Activated naive CD8-positive, alpha-beta T cell treated with anti-CD3 and anti-CD28 coated beads, Interleukin-2, amount 10 ng/mL, durations not matched to agents 7 days and 5 days (primary cell): ENCODE results near the gene CTNNA3. TPM values are rescaled to one million over a fixed set of nuclear protein-coding genes. Genes with fewer than 3 reads are reported as not detected.

Experiments
- ATAC-seq: fragments of 150-1000 bp; cut with Tn5 transposase; one replicate; pipeline ENCODE4 v1.10.0; 2021; ENCODE audit warnings: low read depth, moderate library complexity
- POLR2A ChIA-PET: fragments of 350-600 bp; sonication (Branson Sonifier 250); formaldehyde crosslinking; loops from one replicate; lab custom pipeline; 2021; ENCODE audit warnings: antibody characterized with exemption; lab: Charles Lee
- DNase-seq: peaks from one replicate; pipeline ENCODE4 v3.0.0; 2021
- H3K27ac Mint-ChIP-seq: one replicate; pipeline ENCODE4 v1.8.0; 2022; ENCODE audit warnings: mild to moderate bottlenecking, mixed read lengths
- H3K27me3 Mint-ChIP-seq: one replicate; pipeline ENCODE4 v1.8.0; 2022; ENCODE audit warnings: mild to moderate bottlenecking, moderate library complexity, mixed read lengths
- H3K36me3 Mint-ChIP-seq: one replicate; pipeline ENCODE4 v1.8.0; 2021; ENCODE audit warnings: mild to moderate bottlenecking, mixed read lengths
- H3K4me1 Mint-ChIP-seq: one replicate; pipeline ENCODE4 v1.8.0; 2021; ENCODE audit warnings: mixed read lengths
- H3K4me3 Mint-ChIP-seq: one replicate; pipeline ENCODE4 v1.8.0; 2022; ENCODE audit warnings: mild to moderate bottlenecking, moderate library complexity, mixed read lengths
- H3K9me3 Mint-ChIP-seq: one replicate; pipeline ENCODE4 v1.8.0; 2021; ENCODE audit warnings: mixed read lengths
- total RNA-seq, 2 experiments: library from RNA; stranded (reverse); gene quantifications; one replicate each; pipeline ENCODE4 v1.2.3, GENCODE V29; 2021

Gene CTNNA3
- total RNA-seq, 2 experiments from 2014 or later, result 2.4 to 3.6 TPM

- H3K4me1 Mint-ChIP-seq, result no peaks in the 10 kb centered on the region
- H3K9me3 Mint-ChIP-seq, result peaks cover 1% of the 10 kb centered on the region
- no peak for DNase-seq
- no peaks in the 10 kb centered on the region for H3K27me3 Mint-ChIP-seq
- H3K27ac Mint-ChIP-seq, result no peak overlapping the region
- H3K36me3 Mint-ChIP-seq, result no peaks in the 10 kb centered on the region
- no peak for ATAC-seq
- POLR2A ChIA-PET, result no interaction called here
- H3K4me3 Mint-ChIP-seq, result no peak overlapping the region
Observed at GRCh38 chr10:66888237-66888636, 807.8 kb downstream of the CTNNA3 start.

GRCh38 chr10:66886848-66887247 is 809.1 kb downstream of the CTNNA3 start:
- Mint-ChIP-seq H3K4me1 (no peaks in the 10 kb centered on the region), H3K36me3 (no peaks in the 10 kb centered on the region), H3K9me3 (peaks cover 1% of the 10 kb centered on the region), H3K27me3 (no peaks in the 10 kb centered on the region), H3K4me3 (no peak overlapping the region), H3K27ac (no peak overlapping the region)
- POLR2A ChIA-PET, result no interaction called here
- ATAC-seq (no peak), DNase-seq (no peak)

DNA sequence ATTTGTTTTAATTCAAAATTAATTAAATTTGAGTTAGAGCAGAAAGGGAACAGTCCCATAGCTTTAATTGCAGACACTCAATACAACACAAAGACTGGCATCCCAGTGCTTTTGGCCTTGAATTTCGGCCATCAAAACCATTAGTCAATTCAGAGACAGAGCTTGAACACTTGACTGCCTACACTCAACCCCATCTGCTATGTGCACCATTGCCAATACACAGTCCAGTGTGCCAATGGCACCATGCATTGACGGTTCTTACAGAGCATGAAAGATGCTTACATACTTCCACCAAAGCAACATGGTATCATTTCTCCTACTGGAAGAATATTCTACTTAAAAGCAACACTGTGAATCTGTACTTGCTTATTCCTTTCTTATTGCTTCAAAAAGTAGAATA is 813.7 kb downstream of the CTNNA3 start:
- POLR2A ChIA-PET, result no interaction called here
- DNase-seq (no peak), ATAC-seq (no peak)
- H3K4me3 Mint-ChIP-seq, result no peak overlapping the region
- no peaks in the 10 kb centered on the region for H3K4me1 Mint-ChIP-seq
- H3K27me3 Mint-ChIP-seq, result no peaks in the 10 kb centered on the region
- H3K27ac Mint-ChIP-seq, result no peak overlapping the region
- H3K36me3 Mint-ChIP-seq, result no peaks in the 10 kb centered on the region
- H3K9me3 Mint-ChIP-seq, result no peaks in the 10 kb centered on the region

DNA sequence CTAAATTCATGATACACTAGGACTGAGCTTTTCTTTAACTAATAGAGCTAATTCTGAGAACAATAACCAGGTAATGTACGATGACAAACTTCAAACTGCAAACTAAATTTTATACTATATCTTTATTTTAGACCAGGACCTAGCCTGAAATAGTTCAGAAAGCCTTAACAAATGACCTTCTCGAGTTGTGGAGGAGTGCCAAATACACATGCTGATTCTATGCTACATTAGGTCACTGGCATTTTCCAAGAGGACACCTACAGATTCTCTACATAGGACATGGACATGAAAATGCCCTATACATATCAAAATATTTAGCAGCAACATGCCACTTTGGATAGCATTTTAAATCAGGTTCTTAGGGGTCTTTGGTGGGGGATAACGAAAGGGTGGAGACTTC is 814.2 kb downstream of the CTNNA3 start:
- POLR2A ChIA-PET, result no interaction called here
- H3K9me3 Mint-ChIP-seq, result no peaks in the 10 kb centered on the region
- H3K4me3 Mint-ChIP-seq, result no peak overlapping the region
- H3K36me3 Mint-ChIP-seq, result no peaks in the 10 kb centered on the region
- no peak overlapping the region for H3K27ac Mint-ChIP-seq
- ATAC-seq (no peak), DNase-seq (no peak)
- H3K4me1 Mint-ChIP-seq, result no peaks in the 10 kb centered on the region
- H3K27me3 Mint-ChIP-seq, result no peaks in the 10 kb centered on the region

GRCh38 chr10:66880826-66881225 is 815.2 kb downstream of the CTNNA3 start:
- DNase-seq (no peak), ATAC-seq (no peak)
- no peaks in the 10 kb centered on the region for H3K27me3 Mint-ChIP-seq
- H3K36me3 Mint-ChIP-seq, result no peaks in the 10 kb centered on the region
- H3K9me3 Mint-ChIP-seq, result no peaks in the 10 kb centered on the region
- no peak overlapping the region for H3K4me3 Mint-ChIP-seq
- H3K4me1 Mint-ChIP-seq, result no peaks in the 10 kb centered on the region
- POLR2A ChIA-PET, result no interaction called here
- no peak overlapping the region for H3K27ac Mint-ChIP-seq

- Mint-ChIP-seq H3K27me3 (no peaks in the 10 kb centered on the region), H3K36me3 (no peaks in the 10 kb centered on the region), H3K27ac (no peak overlapping the region), H3K4me3 (no peak overlapping the region), H3K9me3 (no peaks in the 10 kb centered on the region), H3K4me1 (no peaks in the 10 kb centered on the region)
- POLR2A ChIA-PET, result no interaction called here
- DNase-seq (no peak), ATAC-seq (no peak)
Observed at GRCh38 chr10:66880292-66880691, 815.7 kb downstream of the CTNNA3 start.

DNA sequence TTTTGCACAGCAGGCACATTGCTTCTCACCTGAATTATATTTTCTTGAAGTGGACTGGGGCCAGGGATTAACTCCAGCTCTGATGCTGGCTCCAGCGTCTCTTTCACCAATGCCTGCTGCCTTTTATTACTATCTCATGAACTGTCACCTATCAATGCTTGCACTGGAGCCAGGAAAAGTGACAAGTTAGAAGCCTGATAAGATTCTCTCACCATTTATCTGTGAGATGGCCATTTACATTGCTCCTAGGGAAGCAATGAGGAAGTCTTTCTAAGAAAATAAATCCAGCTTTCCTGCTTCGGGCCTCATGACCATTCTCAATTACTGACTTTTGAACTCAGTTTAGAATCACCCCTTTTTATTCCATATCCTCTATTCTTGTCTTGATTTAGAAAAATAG is 818.6 kb downstream of the CTNNA3 start:
- POLR2A ChIA-PET, result no interaction called here
- Mint-ChIP-seq H3K36me3 (no peaks in the 10 kb centered on the region), H3K27ac (no peak overlapping the region), H3K4me3 (no peak overlapping the region), H3K9me3 (no peaks in the 10 kb centered on the region), H3K27me3 (no peaks in the 10 kb centered on the region), H3K4me1 (no peaks in the 10 kb centered on the region)
- ATAC-seq (no peak), DNase-seq (no peak)

DNA sequence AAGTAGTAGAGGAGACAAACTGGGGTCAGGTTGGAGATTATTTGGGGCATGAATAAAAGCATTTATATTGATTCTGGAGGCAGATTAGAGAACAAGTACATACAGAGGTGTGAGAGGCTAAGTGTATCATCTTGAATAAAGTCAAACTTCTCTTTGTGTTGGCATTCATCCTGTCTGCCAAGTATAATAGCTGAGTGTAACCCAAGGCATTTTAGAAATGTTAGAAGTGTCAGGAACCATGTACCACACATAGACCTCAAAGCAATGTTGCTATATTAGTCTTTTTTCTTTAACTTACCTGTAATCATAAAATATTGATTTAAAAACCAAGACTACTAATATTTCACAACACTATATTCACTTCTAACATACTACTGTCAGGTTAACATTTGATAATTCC is 826.4 kb downstream of the CTNNA3 start:
- ATAC-seq, result no peak
- Mint-ChIP-seq H3K9me3 (peaks cover 2% of the 10 kb centered on the region), H3K4me1 (no peaks in the 10 kb centered on the region), H3K4me3 (no peak overlapping the region), H3K27me3 (no peaks in the 10 kb centered on the region), H3K27ac (no peak overlapping the region), H3K36me3 (no peaks in the 10 kb centered on the region)
- DNase-seq, result no peak
- POLR2A ChIA-PET, result no interaction called here

DNA sequence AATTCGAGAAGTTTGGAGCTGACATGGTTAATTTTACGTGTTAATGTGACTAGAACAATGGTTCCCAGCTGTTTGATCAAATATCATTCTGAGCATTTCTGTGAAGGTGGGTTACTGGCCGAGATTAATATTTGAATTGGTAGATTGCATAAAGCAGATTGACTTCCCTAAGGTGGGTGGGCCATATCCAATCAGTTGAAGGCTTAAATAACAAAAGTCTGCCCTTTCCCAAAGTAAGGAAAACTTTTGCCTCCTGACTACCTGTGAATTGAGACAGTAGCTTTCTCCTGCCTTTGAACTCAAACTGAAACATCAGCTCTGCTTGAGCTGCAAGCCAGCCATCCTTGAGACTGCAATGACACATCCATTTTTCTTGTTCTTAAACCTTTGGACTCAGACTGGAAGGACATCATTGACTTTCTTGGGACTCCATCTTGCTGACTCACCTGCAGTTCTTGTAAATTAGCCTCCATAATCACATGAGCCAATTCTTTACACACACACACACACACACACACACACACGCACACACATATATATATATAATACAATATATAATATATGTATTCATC is 833.2 kb downstream of the CTNNA3 start:
- H3K27me3 Mint-ChIP-seq, result no peaks in the 10 kb centered on the region
- H3K4me3 Mint-ChIP-seq, result no peak overlapping the region
- H3K9me3 Mint-ChIP-seq, result no peaks in the 10 kb centered on the region
- H3K36me3 Mint-ChIP-seq, result no peaks in the 10 kb centered on the region
- ATAC-seq (no peak), DNase-seq (no peak)
- H3K4me1 Mint-ChIP-seq, result no peaks in the 10 kb centered on the region
- POLR2A ChIA-PET, result no interaction called here
- no peak overlapping the region for H3K27ac Mint-ChIP-seq

GRCh38 chr10:66860376-66860945 is 835.5 kb downstream of the CTNNA3 start:
- ATAC-seq, result no peak

GRCh38 chr10:66852811-66853210 is 843.2 kb downstream of the CTNNA3 start:
- ATAC-seq, result no peak
- H3K9me3 Mint-ChIP-seq, result no peaks in the 10 kb centered on the region

More at GRCh38 chr10:66860376-66860945, 835.5 kb downstream of the CTNNA3 start:
- Mint-ChIP-seq H3K4me1 (no peaks in the 10 kb centered on the region), H3K36me3 (no peaks in the 10 kb centered on the region), H3K27ac (no peak overlapping the region), H3K27me3 (no peaks in the 10 kb centered on the region), H3K4me3 (no peak overlapping the region), H3K9me3 (no peaks in the 10 kb centered on the region)
- no peak for DNase-seq
- POLR2A ChIA-PET, result no interaction called here

DNA sequence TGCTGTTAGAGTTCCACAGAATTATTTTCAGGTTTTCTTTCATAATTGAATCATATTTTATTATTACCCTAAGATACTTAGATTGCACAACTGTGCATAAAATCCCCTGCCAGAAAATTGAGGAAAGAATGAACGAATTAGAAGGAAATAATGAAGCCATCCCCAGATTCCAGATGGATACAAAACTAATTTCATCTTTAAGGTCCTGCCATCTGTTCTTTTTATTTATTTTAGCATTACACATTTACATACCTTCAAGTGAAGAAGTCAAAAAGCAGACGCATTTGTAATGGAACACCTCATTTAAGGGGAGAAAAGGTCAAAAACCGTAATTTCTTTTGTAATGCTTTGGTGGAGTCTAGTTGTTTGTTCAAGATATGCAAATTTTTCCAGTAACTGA is 847.1 kb downstream of the CTNNA3 start:
- Mint-ChIP-seq H3K27me3 (no peaks in the 10 kb centered on the region), H3K36me3 (no peaks in the 10 kb centered on the region), H3K4me1 (no peaks in the 10 kb centered on the region), H3K4me3 (no peak overlapping the region), H3K9me3 (no peaks in the 10 kb centered on the region), H3K27ac (no peak overlapping the region)
- POLR2A ChIA-PET, result no interaction called here
- DNase-seq, result no peak
- no peak for ATAC-seq

More at GRCh38 chr10:66852811-66853210, 843.2 kb downstream of the CTNNA3 start:
- H3K4me3 Mint-ChIP-seq, result no peak overlapping the region
- DNase-seq, result no peak
- H3K27ac Mint-ChIP-seq, result no peak overlapping the region
- H3K36me3 Mint-ChIP-seq, result no peaks in the 10 kb centered on the region
- no peaks in the 10 kb centered on the region for H3K4me1 Mint-ChIP-seq
- H3K27me3 Mint-ChIP-seq, result no peaks in the 10 kb centered on the region
- POLR2A ChIA-PET, result no interaction called here

- DNase-seq (no peak), ATAC-seq (no peak)
- no peaks in the 10 kb centered on the region for H3K36me3 Mint-ChIP-seq
- H3K27ac Mint-ChIP-seq, result no peak overlapping the region
- H3K27me3 Mint-ChIP-seq, result no peaks in the 10 kb centered on the region
- H3K4me1 Mint-ChIP-seq, result no peaks in the 10 kb centered on the region
- H3K4me3 Mint-ChIP-seq, result no peak overlapping the region
- no peaks in the 10 kb centered on the region for H3K9me3 Mint-ChIP-seq
- POLR2A ChIA-PET, result no interaction called here
Observed at GRCh38 chr10:66844176-66844942, 851.6 kb downstream of the CTNNA3 start.

DNA sequence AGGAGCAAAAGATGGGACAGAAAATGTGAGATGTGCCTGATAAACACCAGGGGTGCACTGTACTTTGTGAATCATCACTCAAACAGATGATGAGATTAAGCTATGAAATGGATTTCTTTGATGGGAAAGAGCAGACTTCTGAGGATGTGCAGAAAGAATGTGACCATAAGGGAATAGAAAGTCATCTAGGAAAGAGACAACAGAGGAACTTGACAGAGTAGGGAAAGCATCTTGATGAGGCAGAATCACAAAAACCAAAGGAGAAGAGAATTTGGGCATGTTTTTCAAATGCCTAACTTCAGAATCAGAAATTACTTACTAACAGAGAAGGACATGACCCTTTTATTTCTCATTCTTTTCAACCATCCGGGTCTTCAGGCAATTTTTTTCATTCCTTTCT is 852.6 kb downstream of the CTNNA3 start:
- ATAC-seq, result no peak
- Mint-ChIP-seq H3K36me3 (no peaks in the 10 kb centered on the region), H3K9me3 (no peaks in the 10 kb centered on the region), H3K27me3 (no peaks in the 10 kb centered on the region), H3K4me1 (no peaks in the 10 kb centered on the region), H3K4me3 (no peak overlapping the region), H3K27ac (no peak overlapping the region)
- POLR2A ChIA-PET, result no interaction called here
- DNase-seq, result no peak
